Activated T-cell treated with anti-CD3 and anti-CD28 coated beads, Interleukin-2, amount 50 U/mL, for 4 hours (primary cell): ENCODE data around the gene BST1. TPM values are rescaled to one million over a fixed set of nuclear protein-coding genes. Genes with fewer than 3 reads are reported as not detected.

Experiments used
- ATAC-seq, 2 donors: fragments of 200-7000 bp; cut with Tn5 transposase; one replicate each; pipeline ENCODE4 v1.10.0; 2021
- DNase-seq: peaks from one replicate; pipeline ENCODE4 v3.0.0-alpha.2; 2020
- H3K27me3 Mint-ChIP-seq: one replicate; pipeline ENCODE4 v1.8.0; 2021; ENCODE audit warnings: low read depth, mixed read lengths
- H3K36me3 Mint-ChIP-seq: one replicate; pipeline ENCODE4 v1.8.0; 2022; ENCODE audit warnings: mixed read lengths; ENCODE audit not compliant: insufficient read depth
- H3K4me1 Mint-ChIP-seq: one replicate; pipeline ENCODE4 v1.8.0; 2021; ENCODE audit warnings: low read depth, mixed read lengths
- H3K4me3 Mint-ChIP-seq: one replicate; pipeline ENCODE4 v1.8.0; 2021; ENCODE audit warnings: mild to moderate bottlenecking, moderate library complexity, mixed read lengths
- H3K9me3 Mint-ChIP-seq: one replicate; pipeline ENCODE4 v1.8.0; 2021; ENCODE audit warnings: mixed read lengths
- total RNA-seq, 3 donors: library from RNA; stranded (reverse); gene quantifications; one replicate each; pipeline ENCODE4 v1.2.1, GENCODE V29; 2021

Gene BST1, protein sequence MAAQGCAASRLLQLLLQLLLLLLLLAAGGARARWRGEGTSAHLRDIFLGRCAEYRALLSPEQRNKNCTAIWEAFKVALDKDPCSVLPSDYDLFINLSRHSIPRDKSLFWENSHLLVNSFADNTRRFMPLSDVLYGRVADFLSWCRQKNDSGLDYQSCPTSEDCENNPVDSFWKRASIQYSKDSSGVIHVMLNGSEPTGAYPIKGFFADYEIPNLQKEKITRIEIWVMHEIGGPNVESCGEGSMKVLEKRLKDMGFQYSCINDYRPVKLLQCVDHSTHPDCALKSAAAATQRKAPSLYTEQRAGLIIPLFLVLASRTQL
- total RNA-seq: under 1 TPM in 2 of 3 donors, not detected in 1; 0.18 to 0.41 TPM

DNA sequence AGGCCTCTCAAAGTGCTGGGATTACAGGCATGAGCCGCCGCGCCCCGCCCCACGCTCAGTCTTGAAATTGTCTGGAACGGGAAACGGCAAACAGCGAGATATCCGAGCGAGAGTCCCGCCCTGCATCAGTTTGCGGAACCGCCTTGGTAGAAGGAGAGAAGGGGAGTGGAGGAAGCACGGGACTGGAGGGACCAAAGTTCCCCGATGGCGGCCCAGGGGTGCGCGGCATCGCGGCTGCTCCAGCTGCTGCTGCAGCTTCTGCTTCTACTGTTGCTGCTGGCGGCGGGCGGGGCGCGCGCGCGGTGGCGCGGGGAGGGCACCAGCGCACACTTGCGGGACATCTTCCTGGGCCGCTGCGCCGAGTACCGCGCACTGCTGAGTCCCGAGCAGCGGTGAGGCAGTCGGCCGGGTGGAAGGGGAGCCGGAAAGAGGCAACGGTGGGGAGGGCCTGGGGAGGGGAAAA is at the start of gene BST1:
TSS of gene BST1 (plus strand) at position 125 of the 463 bp plus-strand sequence. CDS start at position 205, 80 bp downstream.
- DNase-seq: peak; percentile 28
- Mint-ChIP-seq H3K9me3 (no peaks in the 10 kb centered on the region), H3K4me3 (peak within 1 kb of the TSS; percentile 82), H3K4me1 (peaks cover 4% of the 10 kb centered on the region), H3K27me3 (peaks cover 11% of the 10 kb centered on the region), H3K36me3 (peaks cover 1% of the 10 kb centered on the region)
- peak; percentile 85 to 89 for ATAC-seq

- peak overlapping the region; percentile 99 for H3K4me3 Mint-ChIP-seq
Measured at GRCh38 chr4:15653420-15653819, 49.4 kb upstream of the BST1 start.

DNA sequence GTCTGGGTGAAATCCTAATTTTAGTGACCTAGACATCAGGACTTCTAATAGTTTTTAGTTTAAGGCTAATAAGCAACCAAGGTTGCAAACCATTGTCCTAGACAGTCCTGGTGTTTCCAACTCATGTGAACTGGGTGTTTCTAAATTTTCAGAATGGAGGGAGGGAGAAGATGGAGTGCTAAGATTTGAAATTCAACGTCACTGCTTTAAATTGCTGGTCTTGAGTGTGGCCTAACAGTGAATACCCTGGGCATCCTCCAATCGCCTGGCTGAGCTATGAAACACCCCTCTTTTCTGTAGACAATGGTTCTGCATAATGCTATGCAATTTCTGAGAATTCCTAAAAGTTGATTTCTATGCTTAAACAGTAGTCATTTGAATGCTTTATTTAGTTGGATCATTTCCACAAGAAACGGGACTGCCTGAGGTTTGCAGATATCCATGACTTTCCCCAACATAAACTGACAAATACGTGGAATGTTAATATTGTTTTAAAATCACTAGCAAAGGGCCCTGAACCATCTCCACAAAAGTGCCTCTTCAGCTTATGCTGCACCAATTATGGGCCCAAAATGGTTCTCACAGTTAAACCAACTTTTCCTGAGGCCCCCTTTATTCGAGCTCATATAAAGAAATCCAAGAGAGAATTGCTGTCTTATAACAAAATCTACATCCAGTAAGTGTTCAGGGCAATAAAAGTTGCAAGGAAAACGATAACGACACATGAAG is 48.8 kb upstream of the BST1 start:
- ATAC-seq (no peak), DNase-seq (no peak)
- H3K4me1 Mint-ChIP-seq: peaks cover 56% of the 10 kb centered on the region
- no peaks in the 10 kb centered on the region for H3K36me3 Mint-ChIP-seq
- no peaks in the 10 kb centered on the region for H3K9me3 Mint-ChIP-seq
- H3K4me3 Mint-ChIP-seq: peak overlapping the region; percentile 99
- H3K27me3 Mint-ChIP-seq: no peaks in the 10 kb centered on the region

More at GRCh38 chr4:15653420-15653819, 49.4 kb upstream of the BST1 start:
- H3K4me1 Mint-ChIP-seq: peaks cover 62% of the 10 kb centered on the region
- no peaks in the 10 kb centered on the region for H3K9me3 Mint-ChIP-seq
- no peaks in the 10 kb centered on the region for H3K27me3 Mint-ChIP-seq
- H3K36me3 Mint-ChIP-seq: no peaks in the 10 kb centered on the region
- ATAC-seq (no peak), DNase-seq (no peak)

- ATAC-seq (peak; percentile 64 to 66), DNase-seq (peak; percentile 24)
- H3K4me1 Mint-ChIP-seq: peaks cover 59% of the 10 kb centered on the region
- H3K4me3 Mint-ChIP-seq: peak overlapping the region; percentile 99
- H3K36me3 Mint-ChIP-seq: no peaks in the 10 kb centered on the region
- H3K27me3 Mint-ChIP-seq: no peaks in the 10 kb centered on the region
- no peaks in the 10 kb centered on the region for H3K9me3 Mint-ChIP-seq
Measured at GRCh38 chr4:15654593-15655222, 48.2 kb upstream of the BST1 start.

DNA sequence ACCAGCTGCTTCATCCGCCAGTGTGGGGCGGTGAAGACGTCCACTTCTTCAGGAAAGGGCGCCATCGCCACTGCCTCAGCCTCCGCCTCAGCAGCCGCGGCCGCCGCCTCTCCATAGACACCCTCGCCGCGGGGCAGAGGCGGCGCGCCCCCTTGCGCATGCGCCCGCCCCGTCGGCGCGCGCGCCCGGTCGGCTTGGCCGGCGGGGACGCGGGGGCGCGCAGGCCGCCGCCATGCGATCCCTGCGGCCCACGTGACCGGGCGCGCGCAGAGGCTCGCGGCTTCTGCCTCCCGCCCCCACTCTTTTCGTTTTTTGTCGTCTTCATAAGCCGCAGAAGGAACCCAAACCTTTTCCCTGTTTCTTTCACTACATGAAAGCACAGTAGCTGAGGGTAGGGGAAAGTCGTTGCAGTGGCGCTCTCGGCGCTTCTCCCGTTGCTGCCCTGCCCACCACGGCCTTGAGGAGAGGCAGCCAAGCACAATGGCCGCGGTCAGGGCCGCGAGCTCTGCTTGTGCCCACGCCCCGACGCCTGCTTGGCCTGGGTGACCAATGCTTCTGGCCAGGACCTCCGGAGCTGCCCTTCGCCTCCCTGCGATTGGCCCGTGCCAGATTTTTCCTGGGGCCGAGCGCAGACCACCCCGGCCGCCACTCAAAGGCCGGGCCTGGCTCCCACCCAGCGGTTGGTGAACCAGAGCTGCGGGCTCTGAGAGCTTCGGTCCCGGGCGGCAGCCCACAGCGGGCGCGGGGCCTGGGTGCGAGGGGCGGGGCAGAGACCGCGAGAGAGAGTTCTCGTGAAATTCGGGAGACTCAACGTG is 47.4 kb upstream of the BST1 start, which contains the start of gene FBXL5:
TSS of gene FBXL5 (minus strand) at position 135 of the 815 bp plus-strand sequence. CDS start at position 65, 70 bp downstream.
- Mint-ChIP-seq H3K36me3 (no peaks in the 10 kb centered on the region), H3K9me3 (no peaks in the 10 kb centered on the region), H3K4me1 (peaks cover 56% of the 10 kb centered on the region), H3K27me3 (no peaks in the 10 kb centered on the region), H3K4me3 (peak within 1 kb of the TSS; percentile 99)
- ATAC-seq (peak; percentile 83 to 89), DNase-seq (peak; percentile 73)

GRCh38 chr4:15656038-15656470 is 46.8 kb upstream of the BST1 start:
- no peaks in the 10 kb centered on the region for H3K9me3 Mint-ChIP-seq
- DNase-seq (no peak), ATAC-seq (no peak)
- H3K4me1 Mint-ChIP-seq: peaks cover 51% of the 10 kb centered on the region
- H3K36me3 Mint-ChIP-seq: no peaks in the 10 kb centered on the region
- H3K27me3 Mint-ChIP-seq: no peaks in the 10 kb centered on the region
- H3K4me3 Mint-ChIP-seq: peak overlapping the region; percentile 87

DNA sequence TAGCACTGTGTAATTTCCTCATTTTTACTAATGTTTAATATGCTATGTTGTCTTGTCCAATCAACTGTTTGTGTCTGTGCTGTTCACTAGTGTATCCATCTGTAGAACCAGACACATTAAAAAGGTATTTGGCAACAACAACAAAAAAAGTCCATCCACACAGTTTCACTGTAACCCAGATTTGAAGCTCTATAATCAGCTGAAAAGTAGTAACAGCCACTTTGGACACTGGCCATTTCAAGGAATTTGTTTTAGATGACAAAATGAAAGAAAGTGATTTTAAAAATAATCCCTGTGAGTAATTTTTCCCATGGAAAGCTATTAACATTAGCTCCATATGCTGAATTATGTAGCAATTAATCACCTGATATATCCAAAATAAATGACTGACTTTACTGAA is 45.5 kb upstream of the BST1 start:
- ATAC-seq: no peak
- Mint-ChIP-seq H3K36me3 (no peaks in the 10 kb centered on the region), H3K4me1 (peaks cover 40% of the 10 kb centered on the region), H3K27me3 (no peaks in the 10 kb centered on the region), H3K4me3 (no peak overlapping the region), H3K9me3 (no peaks in the 10 kb centered on the region)
- DNase-seq: no peak

DNA sequence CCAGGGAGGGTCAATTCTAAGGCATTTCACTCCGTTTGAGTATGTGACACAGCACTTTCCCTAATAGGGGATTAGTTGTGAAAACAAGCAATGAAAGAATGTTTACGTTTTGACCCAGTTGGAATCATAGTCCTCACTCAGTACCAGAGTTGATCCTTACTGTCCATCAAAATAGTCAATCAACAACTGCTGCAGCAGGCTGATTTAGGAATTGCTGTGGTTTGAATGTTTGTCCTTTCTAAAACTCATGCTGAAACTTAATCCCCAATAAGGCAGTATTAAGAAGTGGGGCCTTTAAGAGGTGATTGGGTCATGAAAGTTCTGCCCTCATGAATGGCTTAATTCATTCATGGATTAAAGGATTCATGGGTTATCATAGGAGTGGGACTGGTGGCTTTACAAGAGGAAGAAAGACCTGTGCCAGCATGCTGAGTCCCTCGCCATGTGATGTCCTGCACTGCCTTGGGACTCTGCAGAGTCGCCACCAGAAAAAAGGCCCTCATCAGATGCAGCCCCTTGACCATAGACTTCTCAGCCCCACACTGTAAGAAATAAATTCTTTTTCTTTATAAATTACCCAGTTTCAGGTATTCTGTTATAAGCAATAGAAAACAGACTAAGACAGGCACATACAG is 44.6 kb upstream of the BST1 start:
- ATAC-seq (no peak), DNase-seq (no peak)
- H3K4me3 Mint-ChIP-seq: no peak overlapping the region
- no peaks in the 10 kb centered on the region for H3K36me3 Mint-ChIP-seq
- H3K27me3 Mint-ChIP-seq: no peaks in the 10 kb centered on the region
- H3K4me1 Mint-ChIP-seq: peaks cover 31% of the 10 kb centered on the region
- no peaks in the 10 kb centered on the region for H3K9me3 Mint-ChIP-seq

GRCh38 chr4:15658781-15659180 is 44.1 kb upstream of the BST1 start:
- no peaks in the 10 kb centered on the region for H3K36me3 Mint-ChIP-seq
- H3K9me3 Mint-ChIP-seq: no peaks in the 10 kb centered on the region
- H3K4me1 Mint-ChIP-seq: peaks cover 26% of the 10 kb centered on the region
- no peak for ATAC-seq
- no peak for DNase-seq
- H3K27me3 Mint-ChIP-seq: no peaks in the 10 kb centered on the region
- no peak overlapping the region for H3K4me3 Mint-ChIP-seq

DNA sequence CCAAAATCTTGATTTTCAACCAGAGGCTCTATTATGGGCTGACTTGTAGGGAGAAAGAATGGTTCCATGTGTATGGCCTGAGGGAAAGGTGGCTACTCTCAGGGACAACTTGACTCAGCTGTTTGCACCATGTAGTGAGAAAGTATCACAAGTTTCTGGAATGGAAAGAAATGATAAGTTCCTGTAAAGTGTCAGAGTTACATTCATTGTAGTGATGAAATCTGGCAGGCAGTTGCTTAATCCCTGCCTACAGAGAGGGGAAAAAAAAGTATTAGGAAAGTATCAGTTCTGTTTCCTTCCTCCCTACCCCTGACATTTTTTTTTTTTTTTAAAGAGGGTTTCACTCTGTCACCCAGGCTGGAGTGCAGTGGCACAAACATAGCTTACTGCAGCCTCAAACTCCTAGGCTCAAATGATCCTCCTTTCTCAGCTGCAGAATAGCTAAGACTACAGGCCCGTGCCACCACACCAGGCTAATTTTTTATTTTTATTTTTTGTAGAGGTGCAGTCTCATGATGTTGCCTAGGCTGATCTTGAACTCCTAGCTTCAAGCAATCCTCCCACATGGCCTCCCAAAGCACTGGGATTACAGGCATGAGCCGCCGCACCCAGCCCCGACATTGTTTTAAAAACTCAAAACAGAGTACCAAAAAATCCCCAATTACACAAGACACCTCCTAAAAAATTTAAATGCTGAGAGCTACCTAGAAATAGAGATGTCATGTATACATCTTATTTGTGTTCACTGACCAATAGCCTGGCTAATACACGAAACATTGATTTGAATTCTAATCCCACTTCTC is 42.9 kb upstream of the BST1 start:
- no peak overlapping the region for H3K4me3 Mint-ChIP-seq
- peaks cover 19% of the 10 kb centered on the region for H3K4me1 Mint-ChIP-seq
- H3K27me3 Mint-ChIP-seq: no peaks in the 10 kb centered on the region
- no peaks in the 10 kb centered on the region for H3K36me3 Mint-ChIP-seq
- no peak for DNase-seq
- ATAC-seq: no peak
- no peaks in the 10 kb centered on the region for H3K9me3 Mint-ChIP-seq

GRCh38 chr4:15665753-15666365 is 37.0 kb upstream of the BST1 start:
- DNase-seq: no peak
- Mint-ChIP-seq H3K36me3 (no peaks in the 10 kb centered on the region), H3K4me1 (no peaks in the 10 kb centered on the region), H3K27me3 (no peaks in the 10 kb centered on the region), H3K4me3 (no peak overlapping the region), H3K9me3 (no peaks in the 10 kb centered on the region)
- no peak for ATAC-seq

- Mint-ChIP-seq H3K36me3 (no peaks in the 10 kb centered on the region), H3K4me3 (no peak overlapping the region), H3K4me1 (no peaks in the 10 kb centered on the region), H3K9me3 (no peaks in the 10 kb centered on the region), H3K27me3 (no peaks in the 10 kb centered on the region)
- DNase-seq: no peak
- ATAC-seq: no peak
Measured at GRCh38 chr4:15667006-15667405, 35.9 kb upstream of the BST1 start.
